GM21717 (cell line): Measurements from ENCODE around the gene LRRC46.

Source experiments
- ATAC-seq: cut with Tn5 transposase; IDR thresholded peaks from one replicate; pipeline ENCODE4 v1.9.1; 2021; ENCODE audit warnings: mild to moderate bottlenecking, moderate library complexity; ENCODE audit not compliant: unreplicated experiment

LRRC46 gene

DNA sequence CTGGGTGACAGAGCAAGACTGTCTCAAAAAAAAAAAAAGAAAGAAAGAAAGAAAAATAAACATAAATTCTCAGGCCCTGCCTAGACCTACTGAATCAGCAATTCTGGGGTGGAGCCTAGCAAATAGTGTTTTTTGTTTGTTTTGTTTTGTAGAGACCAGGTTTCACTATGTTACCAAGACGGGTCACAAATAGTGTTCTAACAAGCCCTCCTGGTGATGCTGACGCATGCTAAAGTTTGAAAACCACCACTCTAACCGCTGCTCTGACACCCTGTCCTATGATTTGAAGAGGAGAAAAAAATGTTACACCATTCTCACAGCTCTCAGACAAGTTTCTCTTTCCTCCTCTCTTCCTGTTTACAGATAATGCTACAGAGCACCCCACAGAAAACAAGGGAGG is 1.6 kb upstream of the LRRC46 start:
- ATAC-seq = no peak

- no peak for ATAC-seq
Measured at GRCh38 chr17:47830396-47831002, 971 bp upstream of the LRRC46 start.

- peak; percentile 3 for ATAC-seq
Measured at GRCh38 chr17:47831934-47832327, 461 bp downstream of the LRRC46 start.

DNA sequence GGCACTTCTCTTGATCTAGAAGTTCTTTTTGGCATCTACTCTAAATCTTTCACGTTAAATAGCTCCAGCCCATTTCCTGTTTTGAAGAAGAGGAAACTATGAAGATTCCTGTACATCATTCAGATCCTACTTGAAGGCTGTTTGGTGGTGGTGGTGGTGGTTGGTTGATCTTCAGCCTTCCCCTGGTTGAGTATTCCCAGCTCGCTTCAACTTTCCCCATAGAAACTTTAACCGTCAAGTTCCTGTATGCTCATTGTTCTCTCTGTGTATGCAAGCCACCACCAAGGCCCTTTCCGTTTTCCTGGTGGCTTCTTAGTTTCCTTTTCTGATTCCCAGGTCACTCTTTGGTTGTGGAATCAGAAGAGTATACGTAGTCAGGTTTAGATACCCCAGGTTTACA is 3.3 kb downstream of the LRRC46 start:
- no peak for ATAC-seq

- ATAC-seq = no peak
Measured at GRCh38 chr17:47836601-47837000, 5.1 kb downstream of the LRRC46 start.

- no peak for ATAC-seq
Measured at GRCh38 chr17:47837401-47838039, 6.0 kb downstream of the LRRC46 start.

GRCh38 chr17:47838636-47839035 is 7.2 kb downstream of the LRRC46 start:
- no peak for ATAC-seq

DNA sequence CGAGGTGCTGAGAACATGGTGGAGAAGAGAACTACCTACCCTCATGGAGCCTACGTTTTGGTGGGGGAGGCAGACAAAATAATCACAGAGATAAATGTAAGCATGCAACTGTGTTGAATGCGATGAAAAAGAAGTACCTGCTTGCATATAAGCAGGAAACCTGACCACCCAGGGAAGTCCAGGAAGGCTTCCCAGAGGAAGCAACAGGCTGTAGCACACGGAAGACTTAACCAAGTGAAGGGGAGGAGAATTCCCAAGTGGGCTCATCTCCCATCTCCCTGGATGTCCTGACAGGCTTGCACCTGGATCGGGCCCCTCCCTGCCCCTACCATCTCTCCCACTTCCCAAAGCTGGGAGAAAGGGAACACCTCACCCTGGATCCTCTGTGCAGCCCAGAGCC is 7.6 kb downstream of the LRRC46 start:
- no peak for ATAC-seq

- ATAC-seq = no peak
Measured at GRCh38 chr17:47840001-47840741, 8.7 kb downstream of the LRRC46 start.

DNA sequence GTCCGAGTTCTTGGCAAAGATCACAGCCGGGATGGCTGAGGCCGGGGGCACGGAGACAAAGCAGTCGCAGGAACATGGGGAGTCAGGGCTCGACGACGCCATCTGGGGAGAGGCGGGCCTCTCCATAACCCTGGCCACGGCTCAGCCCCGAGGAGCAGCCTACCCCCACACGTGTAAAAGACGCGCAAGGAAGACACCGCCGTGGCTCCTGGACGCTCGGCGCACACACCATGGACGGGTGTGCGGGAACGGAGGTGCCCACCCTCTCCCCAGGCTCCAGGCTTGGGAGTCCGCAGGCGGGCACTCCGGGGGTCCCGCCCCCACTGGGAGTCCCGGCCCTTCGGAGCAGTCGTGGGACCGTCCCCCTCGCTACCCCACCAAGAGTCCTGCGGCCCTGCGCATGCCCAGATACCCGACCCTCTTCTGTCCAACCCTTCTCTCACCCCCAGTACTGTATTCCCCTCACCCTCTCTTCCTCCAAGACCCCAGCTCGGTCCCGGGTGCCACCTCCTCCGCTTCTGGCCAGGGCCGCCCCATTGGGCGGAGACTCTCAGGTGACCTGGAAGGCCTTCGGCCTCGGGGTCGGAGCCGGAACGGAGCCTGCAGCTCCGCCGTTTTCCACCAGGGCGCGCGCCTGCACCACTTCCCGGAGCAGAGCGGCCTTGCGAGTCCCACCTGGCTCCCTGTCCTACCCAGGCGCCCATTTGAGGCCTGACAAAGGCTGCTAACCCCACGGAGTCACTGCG is 9.4 kb downstream of the LRRC46 start, which contains the start of gene SCRN2:
SCRN2 (minus strand) TSS at position 532 of the 746 bp plus-strand sequence; CDS start at position 102, 430 bp downstream.
- peak; percentile 70 for ATAC-seq

GRCh38 chr17:47841488-47842291 is 10.2 kb downstream of the LRRC46 start:
- ATAC-seq = no peak

DNA sequence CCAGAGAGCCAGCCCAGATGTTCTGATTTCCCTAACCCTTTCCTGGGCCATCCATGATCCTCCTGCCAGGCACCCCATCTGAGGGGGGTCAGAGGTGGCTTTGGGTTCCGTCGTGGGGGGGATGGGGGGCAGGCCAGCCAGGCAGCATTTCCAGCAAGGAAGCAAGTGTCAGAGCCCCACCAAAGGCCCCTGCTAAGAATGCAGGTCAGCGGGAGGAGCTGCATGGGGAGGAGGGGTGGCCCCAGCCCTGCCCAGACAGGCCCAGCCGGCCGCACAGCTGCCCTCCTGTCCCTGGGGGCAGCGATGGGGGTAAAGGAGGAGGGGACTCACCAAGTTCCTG is 11.9 kb downstream of the LRRC46 start:
- no peak for ATAC-seq

DNA sequence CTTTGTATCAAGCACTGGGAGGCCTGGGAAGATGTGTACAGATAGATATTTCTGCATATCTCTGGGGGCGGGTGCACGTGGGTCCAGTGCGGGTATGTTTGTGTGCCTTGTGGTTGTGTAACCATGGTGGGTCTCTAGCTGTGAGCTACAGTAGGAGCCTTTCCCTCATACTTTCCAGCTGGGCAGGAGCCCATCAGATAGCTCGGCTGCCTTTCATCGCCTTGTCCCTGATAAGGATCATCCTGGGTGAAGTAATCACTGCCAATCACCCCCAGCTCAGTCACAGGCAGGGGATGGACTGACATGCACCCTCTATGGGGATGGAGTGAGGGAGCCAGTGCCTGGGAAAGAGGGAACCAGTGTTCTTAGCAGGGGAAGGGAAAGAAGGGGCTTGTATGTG is 12.8 kb downstream of the LRRC46 start:
- no peak for ATAC-seq

- no peak for ATAC-seq
Measured at GRCh38 chr17:47844814-47845715, 13.6 kb downstream of the LRRC46 start.

DNA sequence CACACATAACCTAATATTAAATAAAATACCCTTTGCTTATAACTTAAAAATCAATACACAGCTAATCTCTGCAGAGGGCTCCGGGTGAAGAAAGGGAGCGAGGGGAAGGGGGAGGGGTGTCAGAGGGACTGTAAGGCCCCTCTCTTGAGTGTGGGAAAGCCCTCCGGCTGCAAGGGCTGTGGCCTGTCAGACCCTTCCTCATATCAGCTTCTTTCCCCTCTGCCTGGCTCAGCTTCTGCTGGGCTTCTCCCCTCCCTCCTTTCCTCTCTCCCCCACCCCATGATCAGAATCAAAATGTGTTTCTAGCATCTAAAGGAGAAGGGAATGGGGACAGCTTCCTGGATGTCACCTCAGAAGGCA is 14.2 kb downstream of the LRRC46 start:
- ATAC-seq = no peak

DNA sequence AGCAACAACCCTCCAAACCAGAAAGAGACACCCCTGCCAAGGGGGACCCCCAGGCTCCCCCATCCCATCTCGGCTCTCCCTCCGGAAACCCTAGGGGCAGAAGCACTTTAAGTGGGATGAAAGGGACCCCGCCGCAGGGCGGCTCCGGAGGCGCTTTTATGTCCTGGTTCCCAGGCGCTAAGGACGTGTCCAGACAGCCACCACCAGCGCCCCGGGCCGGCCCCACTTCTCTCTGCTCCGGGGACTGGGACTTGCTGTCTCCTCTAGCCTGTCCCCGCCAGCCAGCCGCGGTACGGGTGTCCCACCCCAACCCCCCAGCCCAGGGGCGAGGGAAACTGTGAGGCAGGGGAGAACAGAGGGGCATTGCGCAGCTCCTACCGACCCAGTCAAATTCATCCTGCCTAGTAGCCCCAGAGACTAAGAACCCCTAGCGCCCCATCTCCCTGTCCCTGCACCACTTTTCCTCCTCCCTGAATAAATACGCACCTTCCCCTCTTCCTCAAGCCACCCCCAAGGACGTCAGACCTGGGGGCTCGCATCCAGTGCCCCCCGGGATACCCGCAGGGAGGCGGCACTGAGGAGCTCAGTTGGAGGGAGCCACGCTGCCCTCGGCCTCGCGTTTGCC is 15.4 kb downstream of the LRRC46 start:
- no peak for ATAC-seq

GRCh38 chr17:47847341-47848197 is 16.1 kb downstream of the LRRC46 start:
- ATAC-seq = no peak

DNA sequence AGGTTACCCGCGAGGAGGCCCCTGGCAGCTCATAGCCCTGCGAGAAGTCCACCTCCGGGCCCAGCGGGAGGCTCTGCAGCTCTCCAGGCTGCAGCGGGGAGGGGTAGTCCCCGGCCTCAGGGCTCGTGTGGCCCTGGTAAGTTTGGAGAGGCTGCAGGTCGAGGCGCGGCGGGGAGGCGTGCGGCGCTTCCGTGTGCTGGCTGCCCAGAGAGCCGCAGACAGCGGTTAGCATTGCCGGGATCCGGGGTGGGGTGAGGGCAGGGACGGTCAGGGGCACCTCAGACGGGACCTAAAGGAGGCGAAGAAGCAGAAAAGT is 16.7 kb downstream of the LRRC46 start:
- no peak for ATAC-seq

DNA sequence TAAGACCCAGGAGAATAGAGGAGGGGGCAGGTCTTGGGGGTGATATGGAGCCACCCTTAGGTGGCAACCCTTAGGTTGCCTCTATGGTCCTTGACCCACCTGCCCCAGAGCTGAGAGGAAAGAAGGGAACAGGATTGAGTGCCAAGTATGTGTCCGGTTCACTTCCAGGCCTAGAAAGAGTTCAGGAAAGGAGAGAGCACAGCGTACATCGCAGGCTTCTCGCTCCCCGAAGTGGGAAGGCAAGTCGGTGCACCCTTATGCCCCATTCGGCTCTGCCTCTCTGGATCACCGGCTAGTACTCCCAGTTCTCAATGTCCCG is 18.9 kb downstream of the LRRC46 start:
- no peak for ATAC-seq
